HG02981 (cell line): ENCODE data around the gene ZNF76.

Experiments used
- ATAC-seq: cut with Tn5 transposase; IDR thresholded peaks from one replicate; pipeline ENCODE4 v1.9.1; 2021; ENCODE audit warnings: mild to moderate bottlenecking, moderate library complexity; ENCODE audit not compliant: unreplicated experiment

The ZNF76 gene

DNA sequence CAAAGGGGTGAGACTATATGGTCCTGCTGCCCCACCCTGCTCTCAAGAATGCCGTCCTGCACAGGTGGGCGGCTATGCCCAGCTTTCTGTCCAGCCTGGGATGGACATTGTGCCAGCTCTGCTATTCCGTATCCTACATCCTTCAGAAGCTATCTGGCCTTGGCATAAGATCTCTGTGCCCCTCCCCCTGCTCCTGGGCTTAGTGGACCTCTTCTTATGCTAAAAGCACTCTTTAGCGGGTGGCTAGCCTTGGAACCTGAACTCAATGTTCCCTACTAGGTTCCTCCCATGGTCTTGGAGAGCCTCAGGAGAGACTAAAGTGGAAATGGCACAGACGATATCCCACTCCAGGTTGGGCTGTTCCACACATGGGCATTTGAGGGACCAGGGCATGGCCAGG, 23.3 kb upstream of the ZNF76 start:
- ATAC-seq, result no peak

GRCh38 chr6:35237476-35237875, 22.1 kb upstream of the ZNF76 start:
- no peak for ATAC-seq

DNA sequence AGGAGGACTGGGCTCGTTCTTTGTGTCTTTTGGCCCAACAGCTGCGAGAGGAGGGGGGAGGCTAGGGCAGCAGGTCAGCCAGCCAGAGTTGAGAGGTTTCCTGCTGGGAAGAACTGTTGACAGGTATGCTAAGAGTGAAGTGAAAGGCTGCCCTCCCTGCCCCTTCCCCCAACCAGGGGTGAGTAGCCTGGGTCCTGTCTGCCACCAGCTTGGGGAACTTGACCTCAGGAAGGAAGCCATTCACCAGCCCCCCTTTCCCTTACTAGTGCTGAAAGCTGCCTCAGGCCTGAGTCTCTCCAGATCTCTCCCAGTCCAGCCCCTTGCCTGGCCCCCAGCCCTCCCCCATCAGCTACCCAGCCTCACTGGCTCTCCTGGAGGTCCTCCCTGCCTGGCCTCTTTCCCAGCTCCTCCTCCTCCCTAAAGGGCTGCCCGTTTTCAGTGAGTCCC, 20.7 kb upstream of the ZNF76 start:
- no peak for ATAC-seq

- ATAC-seq, result no peak
Observed at GRCh38 chr6:35239581-35239980, 20.0 kb upstream of the ZNF76 start.

GRCh38 chr6:35240838-35241801, 18.4 kb upstream of the ZNF76 start:
- peak; percentile 68 for ATAC-seq

GRCh38 chr6:35242486-35242885, 17.0 kb upstream of the ZNF76 start:
- no peak for ATAC-seq

GRCh38 chr6:35242906-35243305, 16.6 kb upstream of the ZNF76 start:
- ATAC-seq, result no peak

- no peak for ATAC-seq
Observed at GRCh38 chr6:35243386-35243958, 16.1 kb upstream of the ZNF76 start.

DNA sequence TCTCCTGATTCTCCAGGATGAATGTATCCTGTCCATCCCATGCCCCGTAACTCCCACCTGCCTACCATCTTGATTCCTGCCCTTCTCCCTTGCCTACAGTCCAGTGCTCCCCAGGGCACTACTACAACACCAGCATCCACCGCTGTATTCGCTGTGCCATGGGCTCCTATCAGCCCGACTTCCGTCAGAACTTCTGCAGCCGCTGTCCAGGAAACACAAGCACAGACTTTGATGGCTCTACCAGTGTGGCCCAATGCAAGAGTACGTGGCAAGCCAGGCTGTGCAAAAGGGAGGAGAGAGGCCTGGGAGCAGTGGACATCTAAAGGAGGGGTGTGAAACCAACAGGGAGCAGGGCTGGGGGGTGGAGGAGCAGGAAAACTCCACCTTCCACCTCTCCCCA, 15.0 kb upstream of the ZNF76 start:
- no peak for ATAC-seq

DNA sequence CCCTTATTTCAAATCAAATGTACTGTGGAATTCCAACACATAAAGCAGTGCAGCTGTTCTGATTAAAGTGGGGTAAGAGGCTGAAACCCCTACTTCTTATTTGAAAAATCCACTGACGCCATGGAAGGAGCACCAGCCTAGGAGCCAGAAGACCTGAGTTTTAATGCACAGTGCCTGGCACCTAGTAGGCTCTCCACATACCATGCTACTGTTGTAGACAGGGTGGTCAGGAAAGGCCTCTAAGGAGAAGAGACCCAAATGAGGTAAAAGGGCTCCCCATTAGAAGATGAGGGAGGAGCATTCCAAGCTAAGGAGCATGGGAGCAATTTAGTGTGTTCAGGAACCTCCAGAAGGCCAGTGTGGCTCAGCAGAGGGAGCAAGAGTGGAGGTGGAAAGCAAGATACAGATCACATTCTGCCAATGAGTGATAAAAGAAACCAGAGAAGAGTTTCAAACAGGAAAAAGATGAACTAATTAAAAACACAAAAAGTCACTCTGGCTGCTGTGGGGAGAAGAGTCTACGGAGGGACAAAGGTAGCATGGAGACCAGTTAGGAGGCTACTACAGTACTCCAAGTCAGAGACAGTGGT, 11.8 kb upstream of the ZNF76 start:
- ATAC-seq, result no peak

DNA sequence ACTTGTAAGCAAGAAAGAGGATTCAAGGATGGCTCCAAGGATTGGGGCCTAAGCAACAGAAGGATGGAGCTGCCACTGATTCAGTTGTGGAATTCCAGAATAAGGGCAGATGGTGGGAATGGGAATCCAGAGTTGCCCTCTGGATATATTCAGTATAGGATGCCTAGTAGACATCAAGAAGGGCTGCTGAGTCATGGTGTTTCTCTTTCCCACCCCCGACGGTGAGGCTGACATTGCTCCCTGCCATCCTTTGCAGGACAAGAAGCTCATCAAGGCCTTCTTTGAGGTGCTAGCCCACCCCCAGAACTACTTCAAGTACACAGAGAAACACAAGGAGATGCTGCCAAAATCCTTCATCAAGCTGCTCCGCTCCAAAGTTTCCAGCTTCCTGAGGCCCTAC, 11.2 kb upstream of the ZNF76 start:
- no peak for ATAC-seq

DNA sequence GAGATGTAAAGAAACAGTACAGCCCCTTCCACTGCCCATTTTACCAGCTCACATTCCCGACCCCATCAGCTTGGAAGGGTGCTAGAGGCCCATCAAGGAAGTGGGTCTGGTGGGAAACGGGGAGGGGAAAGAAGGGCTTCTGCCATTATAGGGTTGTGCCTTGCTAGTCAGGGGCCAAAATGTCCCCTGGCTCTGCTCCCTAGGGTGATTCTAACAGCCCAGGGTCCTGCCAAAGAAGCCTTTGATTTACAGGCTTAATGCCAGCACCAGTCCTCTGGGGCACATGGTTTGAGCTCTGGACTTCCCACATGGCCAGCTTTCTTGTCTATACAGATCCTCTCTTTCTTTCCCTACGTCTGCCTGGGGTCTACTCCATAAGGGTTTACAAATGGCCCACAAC, 10.6 kb upstream of the ZNF76 start:
- no peak for ATAC-seq

DNA sequence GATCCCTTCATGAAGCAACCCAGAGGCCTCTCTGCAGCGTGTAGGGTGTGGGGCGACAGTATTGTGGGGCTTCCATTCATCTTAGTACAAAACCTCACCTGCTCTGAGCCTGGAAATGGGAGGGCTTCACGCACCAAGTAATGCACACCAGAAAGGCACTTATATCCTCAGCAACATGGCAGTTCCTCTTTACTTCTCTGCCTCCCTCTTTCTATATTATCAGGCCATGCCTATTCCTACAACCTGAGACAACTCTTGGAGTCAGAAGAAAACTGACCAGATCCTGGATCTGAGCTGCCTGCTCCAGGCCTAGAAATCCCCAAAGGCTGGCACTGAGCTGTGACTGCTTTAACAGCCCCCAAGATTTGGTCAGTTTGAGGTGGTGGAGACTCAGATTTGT, 7.6 kb upstream of the ZNF76 start:
- no peak for ATAC-seq

GRCh38 chr6:35253249-35253648, 6.3 kb upstream of the ZNF76 start:
- ATAC-seq, result no peak

GRCh38 chr6:35258336-35258735, 1.2 kb upstream of the ZNF76 start:
- ATAC-seq, result no peak

- ATAC-seq, result peak; percentile 11
Observed at GRCh38 chr6:35258858-35259193, 709 bp upstream of the ZNF76 start.

GRCh38 chr6:35259948-35260590, 534 bp downstream of the ZNF76 start:
- ATAC-seq, result peak; percentile 34

DNA sequence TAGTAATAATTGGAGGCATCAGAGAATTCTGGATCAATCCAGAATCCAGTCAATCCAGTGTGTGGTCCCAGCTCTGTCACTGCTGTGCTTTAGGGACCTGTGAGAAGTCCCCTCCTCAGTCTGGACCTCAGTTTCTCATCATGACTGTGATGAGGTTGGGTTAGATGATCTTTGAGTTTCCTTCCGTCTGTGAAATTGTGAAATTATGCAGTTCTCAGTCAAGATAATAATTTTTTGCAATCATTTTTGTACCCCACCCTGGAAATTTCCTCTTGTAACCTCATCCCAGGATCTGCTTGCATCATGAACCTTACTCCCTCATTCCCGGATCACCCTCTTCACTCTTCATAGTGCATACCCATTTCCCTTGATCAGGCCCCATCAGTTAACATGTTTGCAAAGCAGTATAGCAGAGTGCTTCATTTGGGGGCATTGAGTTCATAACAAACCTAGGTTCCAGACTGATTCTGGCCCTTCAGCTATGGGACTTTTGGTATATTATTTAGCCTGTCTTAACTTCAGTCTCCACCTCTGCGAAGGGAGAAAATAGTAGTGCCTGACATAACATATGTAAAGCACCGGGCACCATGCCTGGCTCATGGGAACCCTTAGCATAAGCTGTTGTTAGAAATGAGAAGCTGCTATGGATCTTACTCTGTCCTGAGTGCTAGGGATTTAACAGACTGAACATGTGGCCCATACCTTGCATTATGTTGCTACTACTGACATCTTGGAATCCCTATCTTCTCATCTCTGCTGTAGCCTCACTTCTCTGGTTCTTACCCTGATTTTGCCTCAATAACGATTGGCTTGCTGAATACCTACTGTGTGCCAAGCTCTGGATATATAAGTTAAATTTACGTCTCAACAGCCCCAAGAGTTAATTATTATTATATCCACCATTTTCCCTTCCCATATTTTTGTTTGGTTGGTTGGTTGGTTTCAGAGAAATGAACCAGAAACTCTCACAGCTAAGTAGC, 1.3 kb downstream of the ZNF76 start:
- ATAC-seq, result no peak

DNA sequence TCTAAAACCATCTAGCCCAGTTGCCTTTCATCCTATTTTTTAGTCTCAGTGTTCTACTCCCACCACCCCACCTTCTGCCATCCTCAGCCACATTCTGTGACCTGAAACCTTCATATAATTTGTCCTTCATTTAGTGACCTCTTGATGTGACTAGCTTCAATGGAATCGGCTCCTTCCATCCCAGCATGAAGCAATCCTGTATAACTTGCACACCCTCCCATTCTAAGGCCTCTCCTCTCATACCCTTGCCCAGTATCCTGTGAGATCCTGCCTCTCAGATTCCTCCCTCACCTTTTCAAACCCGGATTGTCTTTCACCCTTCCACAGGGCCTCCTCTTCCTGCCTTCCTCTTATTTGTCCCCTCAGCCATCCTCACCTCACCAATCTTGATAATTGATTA, 3.1 kb downstream of the ZNF76 start:
- ATAC-seq, result no peak

DNA sequence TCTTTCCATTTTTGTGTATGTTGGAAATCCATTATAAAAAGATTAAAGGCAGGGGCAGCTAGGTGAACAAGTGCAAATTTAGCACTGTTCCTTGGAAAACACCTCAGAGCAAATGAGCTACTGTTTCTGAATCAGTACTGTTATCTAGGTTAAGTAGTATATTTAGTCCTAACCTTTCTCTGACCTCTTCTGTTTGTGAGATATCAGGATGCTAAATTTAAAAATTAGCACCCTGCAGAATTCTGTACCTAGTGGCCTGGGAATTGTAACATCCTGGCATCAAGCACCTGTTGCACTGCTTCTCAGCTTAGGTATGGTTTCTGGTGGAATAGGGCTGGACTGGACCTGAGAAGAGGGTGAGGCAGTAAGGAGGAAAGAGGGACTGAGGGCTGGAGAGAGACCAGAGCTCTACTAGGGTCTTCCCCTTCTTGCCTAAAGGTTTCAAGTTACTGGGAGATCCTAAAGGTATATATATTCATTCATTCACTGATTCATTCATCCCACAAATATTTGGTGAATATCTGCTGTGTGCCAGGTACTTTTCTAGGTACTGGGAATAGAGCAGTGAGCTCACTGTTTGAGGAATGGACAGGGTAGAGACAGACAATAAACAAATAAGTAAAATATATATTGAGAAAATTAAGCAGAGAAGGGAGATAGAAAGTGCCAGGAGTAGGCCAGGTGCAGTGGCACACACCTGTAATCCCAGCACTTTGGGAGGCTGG, 5.2 kb downstream of the ZNF76 start:
- ATAC-seq, result no peak
